Panc1 (cell line): ENCODE measurements around the gene EFCAB8.

ENCODE experiments used
- POLR2AphosphoS5 ChIP-seq: IDR thresholded peaks from 2 replicates; pipeline ENCODE4 v1.6.1; 2012; ENCODE audit warnings: mild to moderate bottlenecking, low read depth, low read length, moderate library complexity
- TF ChIP-seq, protein P1 (sequence below): fragments of 450-650 bp; IDR thresholded peaks from 2 replicates; pipeline ENCODE4 v1.5.1; 2017; ENCODE audit warnings: mild to moderate bottlenecking
- TF ChIP-seq, protein P2 (sequence below), 2 experiments: IDR thresholded peaks; 2 replicates each; pipeline ENCODE4 v1.6.1; 2011 to 2012; ENCODE audit warnings: low read depth in 2 of 2, control low read depth in 1 of 2, low read length in 1 of 2, mild to moderate bottlenecking in 1 of 2, moderate library complexity in 1 of 2; ENCODE audit not compliant: insufficient read depth in 1 of 2

DNA sequence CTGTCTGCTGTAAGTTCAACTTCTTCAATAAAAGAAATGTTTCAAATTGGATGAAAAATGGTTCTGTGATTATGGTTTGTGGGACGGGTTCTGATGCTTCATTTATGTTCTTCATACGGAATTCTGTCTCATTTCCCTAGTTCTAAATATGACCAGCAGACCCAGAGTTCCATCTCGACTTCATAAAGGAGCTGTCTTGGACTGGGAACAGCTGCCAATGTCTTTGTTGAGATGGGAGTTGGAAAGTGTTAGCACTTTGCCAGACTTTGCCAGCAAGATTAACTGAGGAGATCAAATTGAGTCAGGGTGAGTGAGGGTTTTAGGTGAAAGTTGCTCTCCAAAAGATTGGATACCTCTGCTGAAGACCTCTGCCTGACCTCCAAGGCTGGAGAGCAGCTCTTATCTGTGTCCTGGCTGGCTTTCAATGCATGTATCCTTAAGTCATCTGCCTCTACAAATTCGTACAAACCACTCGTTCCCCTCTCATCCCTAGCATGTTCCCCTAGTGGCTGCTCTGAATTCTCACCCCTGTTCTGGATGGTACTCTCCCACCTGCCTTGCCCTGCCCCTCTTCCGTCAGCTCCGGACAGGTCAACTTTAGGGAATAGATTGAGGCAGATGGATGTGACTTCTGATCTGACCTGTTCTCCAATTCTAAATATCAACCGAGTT is at the start of gene EFCAB8:
- TF ChIP-seq, protein P1, sequence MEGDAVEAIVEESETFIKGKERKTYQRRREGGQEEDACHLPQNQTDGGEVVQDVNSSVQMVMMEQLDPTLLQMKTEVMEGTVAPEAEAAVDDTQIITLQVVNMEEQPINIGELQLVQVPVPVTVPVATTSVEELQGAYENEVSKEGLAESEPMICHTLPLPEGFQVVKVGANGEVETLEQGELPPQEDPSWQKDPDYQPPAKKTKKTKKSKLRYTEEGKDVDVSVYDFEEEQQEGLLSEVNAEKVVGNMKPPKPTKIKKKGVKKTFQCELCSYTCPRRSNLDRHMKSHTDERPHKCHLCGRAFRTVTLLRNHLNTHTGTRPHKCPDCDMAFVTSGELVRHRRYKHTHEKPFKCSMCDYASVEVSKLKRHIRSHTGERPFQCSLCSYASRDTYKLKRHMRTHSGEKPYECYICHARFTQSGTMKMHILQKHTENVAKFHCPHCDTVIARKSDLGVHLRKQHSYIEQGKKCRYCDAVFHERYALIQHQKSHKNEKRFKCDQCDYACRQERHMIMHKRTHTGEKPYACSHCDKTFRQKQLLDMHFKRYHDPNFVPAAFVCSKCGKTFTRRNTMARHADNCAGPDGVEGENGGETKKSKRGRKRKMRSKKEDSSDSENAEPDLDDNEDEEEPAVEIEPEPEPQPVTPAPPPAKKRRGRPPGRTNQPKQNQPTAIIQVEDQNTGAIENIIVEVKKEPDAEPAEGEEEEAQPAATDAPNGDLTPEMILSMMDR, result no peak
- TF ChIP-seq, protein P2, sequence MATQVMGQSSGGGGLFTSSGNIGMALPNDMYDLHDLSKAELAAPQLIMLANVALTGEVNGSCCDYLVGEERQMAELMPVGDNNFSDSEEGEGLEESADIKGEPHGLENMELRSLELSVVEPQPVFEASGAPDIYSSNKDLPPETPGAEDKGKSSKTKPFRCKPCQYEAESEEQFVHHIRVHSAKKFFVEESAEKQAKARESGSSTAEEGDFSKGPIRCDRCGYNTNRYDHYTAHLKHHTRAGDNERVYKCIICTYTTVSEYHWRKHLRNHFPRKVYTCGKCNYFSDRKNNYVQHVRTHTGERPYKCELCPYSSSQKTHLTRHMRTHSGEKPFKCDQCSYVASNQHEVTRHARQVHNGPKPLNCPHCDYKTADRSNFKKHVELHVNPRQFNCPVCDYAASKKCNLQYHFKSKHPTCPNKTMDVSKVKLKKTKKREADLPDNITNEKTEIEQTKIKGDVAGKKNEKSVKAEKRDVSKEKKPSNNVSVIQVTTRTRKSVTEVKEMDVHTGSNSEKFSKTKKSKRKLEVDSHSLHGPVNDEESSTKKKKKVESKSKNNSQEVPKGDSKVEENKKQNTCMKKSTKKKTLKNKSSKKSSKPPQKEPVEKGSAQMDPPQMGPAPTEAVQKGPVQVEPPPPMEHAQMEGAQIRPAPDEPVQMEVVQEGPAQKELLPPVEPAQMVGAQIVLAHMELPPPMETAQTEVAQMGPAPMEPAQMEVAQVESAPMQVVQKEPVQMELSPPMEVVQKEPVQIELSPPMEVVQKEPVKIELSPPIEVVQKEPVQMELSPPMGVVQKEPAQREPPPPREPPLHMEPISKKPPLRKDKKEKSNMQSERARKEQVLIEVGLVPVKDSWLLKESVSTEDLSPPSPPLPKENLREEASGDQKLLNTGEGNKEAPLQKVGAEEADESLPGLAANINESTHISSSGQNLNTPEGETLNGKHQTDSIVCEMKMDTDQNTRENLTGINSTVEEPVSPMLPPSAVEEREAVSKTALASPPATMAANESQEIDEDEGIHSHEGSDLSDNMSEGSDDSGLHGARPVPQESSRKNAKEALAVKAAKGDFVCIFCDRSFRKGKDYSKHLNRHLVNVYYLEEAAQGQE (IDR thresholded peaks at IDR 0.05; ENCODE audit: insufficient read depth in 1 of 2, low read depth in 2 of 2, low read length in 1 of 2), result no peak
- TF ChIP-seq POLR2AphosphoS5, result no peak
